Activated T-cell treated with anti-CD3 and anti-CD28 coated beads, Interleukin-2, amount 50 U/mL, for 24 hours (primary cell): ENCODE data around the gene CTSE.

ENCODE experiments used
- DNase-seq: peaks from one replicate; pipeline ENCODE4 v3.0.0-alpha.2; 2020
- H3K27ac Mint-ChIP-seq: 2 replicates; pipeline ENCODE4 v1.8.0; 2020; ENCODE audit warnings: mild to moderate bottlenecking, mixed read lengths
- H3K27me3 Mint-ChIP-seq: 2 replicates; pipeline ENCODE4 v1.8.0; 2020; ENCODE audit warnings: mixed read lengths
- H3K36me3 Mint-ChIP-seq: 2 replicates; pipeline ENCODE4 v1.8.0; 2020; ENCODE audit warnings: low read depth, mixed read lengths
- H3K4me1 Mint-ChIP-seq: 2 replicates; pipeline ENCODE4 v1.8.0; 2020; ENCODE audit warnings: low read depth, mixed read lengths
- H3K4me3 Mint-ChIP-seq: 2 replicates; pipeline ENCODE4 v1.8.0; 2020; ENCODE audit warnings: mild to moderate bottlenecking, moderate library complexity, mixed read lengths
- H3K9me3 Mint-ChIP-seq: 2 replicates; pipeline ENCODE4 v1.8.0; 2020; ENCODE audit warnings: mixed read lengths

Gene CTSE

GRCh38 chr1:206013026-206013795 lies 10.5 kb downstream of the CTSE start:
- H3K27me3 Mint-ChIP-seq, result no peaks in the 10 kb centered on the region
- DNase-seq, result no peak
- no peak overlapping the region for H3K27ac Mint-ChIP-seq
- peaks cover 28% of the 10 kb centered on the region for H3K4me1 Mint-ChIP-seq
- H3K4me3 Mint-ChIP-seq, result no peak overlapping the region
- H3K36me3 Mint-ChIP-seq, result no peaks in the 10 kb centered on the region
- no peaks in the 10 kb centered on the region for H3K9me3 Mint-ChIP-seq

- H3K4me3 Mint-ChIP-seq, result no peak overlapping the region
- peak; percentile 46 for DNase-seq
- no peak overlapping the region for H3K27ac Mint-ChIP-seq
- H3K4me1 Mint-ChIP-seq, result peaks cover 28% of the 10 kb centered on the region
- no peaks in the 10 kb centered on the region for H3K27me3 Mint-ChIP-seq
- H3K36me3 Mint-ChIP-seq, result no peaks in the 10 kb centered on the region
- H3K9me3 Mint-ChIP-seq, result no peaks in the 10 kb centered on the region
Measured at GRCh38 chr1:206012086-206012859, 11.4 kb downstream of the CTSE start.

- Mint-ChIP-seq H3K4me3 (no peak overlapping the region), H3K36me3 (no peaks in the 10 kb centered on the region), H3K9me3 (no peaks in the 10 kb centered on the region), H3K4me1 (peaks cover 28% of the 10 kb centered on the region), H3K27me3 (peaks cover 9% of the 10 kb centered on the region), H3K27ac (peak overlapping the region; percentile 11)
- no peak for DNase-seq
Measured at GRCh38 chr1:206011057-206011456, 12.6 kb downstream of the CTSE start.

GRCh38 chr1:206010060-206010459 lies 13.6 kb downstream of the CTSE start:
- no peak for DNase-seq
- no peaks in the 10 kb centered on the region for H3K9me3 Mint-ChIP-seq
- H3K4me3 Mint-ChIP-seq, result no peak overlapping the region
- peaks cover 28% of the 10 kb centered on the region for H3K4me1 Mint-ChIP-seq
- no peaks in the 10 kb centered on the region for H3K36me3 Mint-ChIP-seq
- H3K27me3 Mint-ChIP-seq, result peaks cover 10% of the 10 kb centered on the region
- no peak overlapping the region for H3K27ac Mint-ChIP-seq

GRCh38 chr1:206006946-206007345 lies 16.7 kb downstream of the CTSE start:
- H3K4me3 Mint-ChIP-seq, result no peak overlapping the region
- H3K4me1 Mint-ChIP-seq, result peaks cover 29% of the 10 kb centered on the region
- peaks cover 16% of the 10 kb centered on the region for H3K27me3 Mint-ChIP-seq
- no peak overlapping the region for H3K27ac Mint-ChIP-seq
- no peak for DNase-seq
- no peaks in the 10 kb centered on the region for H3K9me3 Mint-ChIP-seq
- no peaks in the 10 kb centered on the region for H3K36me3 Mint-ChIP-seq

- Mint-ChIP-seq H3K4me1 (peaks cover 28% of the 10 kb centered on the region), H3K27ac (no peak overlapping the region), H3K27me3 (peaks cover 16% of the 10 kb centered on the region), H3K9me3 (no peaks in the 10 kb centered on the region), H3K4me3 (no peak overlapping the region), H3K36me3 (no peaks in the 10 kb centered on the region)
- DNase-seq, result no peak
Measured at GRCh38 chr1:206005778-206006180, 17.9 kb downstream of the CTSE start.

- Mint-ChIP-seq H3K27ac (no peak overlapping the region), H3K9me3 (no peaks in the 10 kb centered on the region), H3K27me3 (peaks cover 16% of the 10 kb centered on the region), H3K4me1 (peaks cover 31% of the 10 kb centered on the region), H3K36me3 (no peaks in the 10 kb centered on the region), H3K4me3 (no peak overlapping the region)
- DNase-seq, result no peak
Measured at GRCh38 chr1:206005234-206005633, 18.5 kb downstream of the CTSE start.

GRCh38 chr1:206004826-206005225 lies 18.9 kb downstream of the CTSE start:
- peaks cover 16% of the 10 kb centered on the region for H3K27me3 Mint-ChIP-seq
- H3K27ac Mint-ChIP-seq, result no peak overlapping the region
- peaks cover 31% of the 10 kb centered on the region for H3K4me1 Mint-ChIP-seq
- no peak overlapping the region for H3K4me3 Mint-ChIP-seq
- DNase-seq, result no peak
- no peaks in the 10 kb centered on the region for H3K36me3 Mint-ChIP-seq
- no peaks in the 10 kb centered on the region for H3K9me3 Mint-ChIP-seq

- no peak overlapping the region for H3K4me3 Mint-ChIP-seq
- H3K4me1 Mint-ChIP-seq, result peaks cover 31% of the 10 kb centered on the region
- no peaks in the 10 kb centered on the region for H3K9me3 Mint-ChIP-seq
Measured at GRCh38 chr1:206003854-206004800, 19.6 kb downstream of the CTSE start.

GRCh38 chr1:206002871-206003801 lies 20.6 kb downstream of the CTSE start, which contains the start of gene RAB7B:
Gene RAB7B, minus strand, starts transcription at chr1:206003395. Its CDS starts 9,260 bp downstream, at chr1:205994135.
- no peak for DNase-seq
- no peak within 1 kb of the TSS for H3K27ac Mint-ChIP-seq
- peaks cover 31% of the 10 kb centered on the region for H3K4me1 Mint-ChIP-seq
- H3K36me3 Mint-ChIP-seq, result no peaks in the 10 kb centered on the region
- H3K27me3 Mint-ChIP-seq, result peaks cover 16% of the 10 kb centered on the region
- H3K4me3 Mint-ChIP-seq, result no peak within 1 kb of the TSS
- no peaks in the 10 kb centered on the region for H3K9me3 Mint-ChIP-seq

More at GRCh38 chr1:206003854-206004800, 19.6 kb downstream of the CTSE start:
- no peaks in the 10 kb centered on the region for H3K36me3 Mint-ChIP-seq
- H3K27me3 Mint-ChIP-seq, result peaks cover 16% of the 10 kb centered on the region
- no peak overlapping the region for H3K27ac Mint-ChIP-seq
- no peak for DNase-seq

- Mint-ChIP-seq H3K4me1 (peaks cover 31% of the 10 kb centered on the region), H3K9me3 (no peaks in the 10 kb centered on the region), H3K27me3 (peaks cover 22% of the 10 kb centered on the region), H3K4me3 (no peak overlapping the region), H3K36me3 (no peaks in the 10 kb centered on the region), H3K27ac (no peak overlapping the region)
- no peak for DNase-seq
Measured at GRCh38 chr1:206002160-206002559, 21.5 kb downstream of the CTSE start.

GRCh38 chr1:206001476-206001888 lies 22.2 kb downstream of the CTSE start:
- H3K27me3 Mint-ChIP-seq, result peaks cover 22% of the 10 kb centered on the region
- H3K4me1 Mint-ChIP-seq, result peaks cover 31% of the 10 kb centered on the region
- H3K4me3 Mint-ChIP-seq, result no peak overlapping the region
- H3K36me3 Mint-ChIP-seq, result no peaks in the 10 kb centered on the region
- no peak overlapping the region for H3K27ac Mint-ChIP-seq
- no peaks in the 10 kb centered on the region for H3K9me3 Mint-ChIP-seq
- DNase-seq, result peak; percentile 54

GRCh38 chr1:206000641-206001339 lies 22.9 kb downstream of the CTSE start:
- no peak overlapping the region for H3K4me3 Mint-ChIP-seq
- H3K9me3 Mint-ChIP-seq, result no peaks in the 10 kb centered on the region
- peaks cover 31% of the 10 kb centered on the region for H3K4me1 Mint-ChIP-seq
- H3K27ac Mint-ChIP-seq, result peak overlapping the region; percentile 69
- peaks cover 16% of the 10 kb centered on the region for H3K27me3 Mint-ChIP-seq
- peak; percentile 42 for DNase-seq
- no peaks in the 10 kb centered on the region for H3K36me3 Mint-ChIP-seq
